HG02571 (cell line): ENCODE measurements around the gene GUCA2B.

ENCODE experiments used
- ATAC-seq: cut with Tn5 transposase; IDR thresholded peaks from one replicate; pipeline ENCODE4 v1.9.1; 2021; ENCODE audit warnings: mild to moderate bottlenecking, moderate library complexity; ENCODE audit not compliant: unreplicated experiment

GUCA2B gene

DNA sequence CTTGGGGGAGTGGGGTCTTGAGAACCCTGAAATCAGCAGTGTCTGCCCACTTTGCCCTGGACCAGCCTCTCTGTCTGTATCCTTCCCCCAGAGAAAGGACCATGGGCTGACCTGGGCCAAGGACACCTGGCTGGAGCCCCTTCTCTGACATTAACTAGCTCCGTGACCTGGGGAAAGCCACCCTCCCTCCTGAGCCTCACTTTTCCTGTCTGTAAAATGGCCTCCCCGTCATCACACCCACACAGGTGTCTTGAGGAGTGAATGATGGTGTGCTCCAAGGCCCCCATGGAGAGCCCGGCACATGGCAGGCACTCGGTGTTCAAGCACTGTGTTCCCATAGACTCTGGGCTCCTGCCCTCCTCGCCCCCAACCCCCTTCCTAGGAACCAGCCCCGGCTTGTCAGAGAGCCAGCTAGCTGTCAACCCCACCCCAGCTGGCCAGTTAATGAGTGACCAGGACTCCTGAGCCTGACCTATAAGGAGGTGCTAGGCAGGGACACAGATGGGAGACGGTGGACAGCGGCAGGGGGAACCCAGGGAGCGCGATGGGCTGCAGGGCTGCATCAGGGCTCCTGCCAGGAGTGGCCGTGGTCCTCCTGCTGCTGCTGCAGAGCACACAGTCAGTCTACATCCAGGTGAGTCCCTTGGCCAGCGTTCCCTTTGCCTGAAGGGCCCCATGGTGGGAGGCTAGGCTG is at the start of gene GUCA2B:
Gene GUCA2B, plus strand, starts transcription at position 504 of the 694 bp plus-strand sequence. Its CDS starts 41 bp downstream, at position 545.
- no peak for ATAC-seq

DNA sequence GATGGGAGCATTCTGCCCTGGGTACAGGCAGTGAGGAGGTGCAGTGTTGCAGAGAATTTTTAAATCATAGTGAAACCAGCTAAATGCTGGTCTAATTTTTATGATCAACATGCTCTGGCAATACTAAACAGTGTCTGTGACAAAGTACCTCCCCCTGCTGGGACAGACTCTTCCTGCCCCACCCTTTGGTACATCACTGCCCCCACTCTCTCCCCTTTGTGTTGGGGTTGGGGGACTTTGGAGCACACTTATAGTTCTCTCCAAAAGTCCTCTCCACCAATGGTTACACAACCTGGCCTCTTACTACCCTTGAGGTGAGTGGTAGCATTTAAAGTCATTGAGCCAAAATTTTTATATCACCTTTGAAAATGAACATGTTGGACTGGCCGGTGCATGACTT is 48.2 kb upstream of the GUCA2B start:
- ATAC-seq, result no peak

DNA sequence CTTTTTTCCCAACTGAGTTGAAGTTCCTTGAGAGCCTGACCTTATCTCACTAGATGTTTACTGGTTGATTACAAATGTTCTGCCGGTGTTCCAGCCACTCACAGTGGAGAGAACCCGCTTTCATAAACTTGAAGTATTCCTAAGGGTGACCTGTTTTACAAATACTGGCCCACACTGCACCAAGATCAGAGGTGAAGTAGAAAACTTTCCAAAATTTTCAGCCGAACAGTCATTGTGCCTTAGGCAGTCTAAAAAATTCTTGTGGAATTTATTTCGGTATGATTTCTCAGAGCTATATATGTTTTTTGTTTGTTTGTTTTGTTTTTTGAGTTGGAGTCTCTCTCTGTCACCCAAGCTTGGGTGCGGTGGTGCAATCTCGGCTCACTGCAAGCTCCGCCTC is 44.9 kb upstream of the GUCA2B start:
- ATAC-seq, result no peak

DNA sequence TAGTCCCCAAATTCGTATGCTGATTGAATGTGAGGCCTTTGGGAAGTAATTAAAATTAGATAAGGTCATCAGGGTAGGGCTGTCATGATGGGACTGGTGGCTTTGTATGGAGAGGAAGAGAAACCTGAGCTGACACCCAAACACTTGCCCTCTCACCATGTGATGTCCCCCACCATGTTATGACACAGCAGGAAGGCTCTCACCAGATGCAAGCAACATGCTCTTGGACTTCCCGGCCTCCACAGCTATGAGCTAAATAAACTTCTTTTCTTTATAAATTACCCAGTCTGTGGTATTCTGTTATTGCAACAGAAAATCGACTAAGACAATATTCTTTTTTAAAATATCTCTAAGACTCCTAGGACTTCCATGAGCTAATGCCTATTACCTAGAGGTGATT is 43.6 kb upstream of the GUCA2B start:
- ATAC-seq, result no peak

DNA sequence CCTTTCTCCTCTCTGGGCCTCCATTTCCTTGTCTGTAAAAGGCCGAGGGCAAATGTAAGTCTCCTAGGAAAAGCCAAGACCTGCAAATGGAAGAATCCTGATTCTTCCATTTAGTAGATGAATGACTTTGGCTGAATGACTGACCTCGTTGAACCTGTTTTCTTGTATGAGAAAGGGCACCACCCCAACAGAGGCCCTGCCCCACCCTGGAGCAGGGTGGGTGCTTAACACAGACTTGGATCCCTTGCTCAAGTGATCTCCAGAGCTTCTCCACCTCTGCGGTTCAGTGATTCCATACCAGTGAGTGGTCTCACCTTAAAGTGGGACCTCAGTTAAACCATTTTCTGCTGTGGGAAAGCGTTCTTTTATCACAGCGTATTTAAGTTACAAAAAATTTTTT is 39.0 kb upstream of the GUCA2B start:
- ATAC-seq, result no peak

DNA sequence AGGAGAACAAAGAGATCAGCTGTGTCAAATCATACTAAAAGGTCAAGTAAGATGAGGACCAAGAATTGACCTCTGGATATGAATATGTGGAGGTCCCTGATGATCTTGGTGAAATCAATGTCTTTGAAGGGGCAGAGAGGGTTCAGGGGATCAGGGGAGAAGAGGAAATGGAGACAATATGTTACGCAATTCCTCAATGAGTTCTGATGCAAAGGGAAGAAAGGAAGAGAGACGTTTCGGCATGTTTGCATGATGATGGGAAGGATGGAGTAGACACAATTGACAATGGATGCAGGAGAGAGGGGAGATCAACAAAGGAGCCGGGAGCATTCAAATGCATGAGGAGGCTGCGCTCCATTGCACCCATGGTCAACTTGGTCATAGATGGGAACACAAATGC is 36.0 kb upstream of the GUCA2B start:
- ATAC-seq, result no peak

DNA sequence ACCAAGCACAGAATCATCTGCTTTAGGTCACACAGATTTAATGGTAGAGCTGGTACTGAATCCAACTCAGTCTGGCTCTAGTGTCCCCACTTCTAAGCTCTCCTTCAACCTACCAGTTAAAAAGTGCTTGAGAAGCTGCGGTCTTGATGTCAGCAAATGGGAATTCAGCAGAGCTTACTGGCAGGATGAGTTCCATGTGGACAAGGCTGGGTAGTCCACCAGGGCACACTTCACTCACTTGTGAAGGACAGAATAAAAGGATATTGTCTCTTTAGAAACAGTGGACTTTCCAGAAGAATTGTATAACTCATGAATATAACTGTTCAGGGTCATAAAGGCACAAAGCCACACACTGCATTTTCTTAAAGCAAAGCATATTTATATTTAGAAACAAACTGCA is 35.1 kb upstream of the GUCA2B start:
- ATAC-seq, result no peak

DNA sequence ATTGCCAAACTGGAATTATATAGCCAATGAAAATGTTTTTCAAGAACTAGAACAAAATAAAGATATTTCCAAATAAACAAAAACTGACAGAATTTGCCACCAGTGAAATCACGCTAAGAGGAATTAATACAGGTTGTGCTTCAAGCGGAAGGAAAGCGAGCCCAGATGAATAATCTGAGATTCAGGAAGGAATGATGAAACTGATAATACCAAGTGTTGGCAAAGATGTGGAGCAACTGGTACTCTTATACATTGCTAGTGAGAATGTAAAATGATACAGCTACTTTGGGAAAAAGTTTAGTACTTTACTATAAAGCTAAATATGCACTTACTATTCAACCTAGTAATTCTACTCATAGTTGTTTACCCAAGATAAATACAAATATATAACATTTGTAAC is 30.8 kb upstream of the GUCA2B start:
- no peak for ATAC-seq

DNA sequence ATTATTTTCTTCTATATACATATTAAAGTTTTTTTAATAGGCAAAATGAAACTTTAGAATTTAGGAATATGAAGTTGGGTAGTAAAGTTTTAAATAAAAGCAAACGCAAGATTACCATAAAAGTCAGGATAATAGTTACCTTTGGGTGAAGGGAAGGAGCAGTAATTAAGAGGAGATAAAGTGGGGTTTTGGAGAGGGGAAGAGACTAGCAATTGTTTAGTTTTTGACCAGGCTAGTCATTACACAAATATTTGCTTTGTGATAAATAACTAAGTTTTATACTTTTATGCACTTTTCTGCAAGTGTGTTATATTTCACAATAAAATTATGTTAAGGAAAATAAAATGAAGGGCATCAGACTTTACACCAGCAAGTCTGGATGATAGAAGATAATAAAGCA is 27.7 kb upstream of the GUCA2B start:
- no peak for ATAC-seq

DNA sequence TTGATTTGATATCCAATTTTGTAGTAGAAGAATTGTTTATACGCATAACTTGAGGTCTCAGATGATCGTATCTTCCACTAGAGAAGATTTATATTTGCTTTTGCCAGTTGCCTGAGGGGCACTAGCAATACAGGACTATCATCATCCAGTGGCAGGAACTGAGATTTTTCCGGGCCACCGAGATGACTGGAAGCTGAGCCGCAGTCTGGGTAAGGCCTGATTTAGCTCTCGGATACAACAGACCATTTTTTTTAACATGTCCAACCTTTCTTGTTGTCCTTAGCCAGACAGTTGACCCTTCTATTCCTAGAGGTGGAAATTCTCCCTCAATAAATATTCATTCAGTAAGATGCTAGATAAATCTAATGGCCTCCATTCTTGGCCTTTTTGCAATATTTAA is 25.4 kb upstream of the GUCA2B start:
- ATAC-seq, result no peak

DNA sequence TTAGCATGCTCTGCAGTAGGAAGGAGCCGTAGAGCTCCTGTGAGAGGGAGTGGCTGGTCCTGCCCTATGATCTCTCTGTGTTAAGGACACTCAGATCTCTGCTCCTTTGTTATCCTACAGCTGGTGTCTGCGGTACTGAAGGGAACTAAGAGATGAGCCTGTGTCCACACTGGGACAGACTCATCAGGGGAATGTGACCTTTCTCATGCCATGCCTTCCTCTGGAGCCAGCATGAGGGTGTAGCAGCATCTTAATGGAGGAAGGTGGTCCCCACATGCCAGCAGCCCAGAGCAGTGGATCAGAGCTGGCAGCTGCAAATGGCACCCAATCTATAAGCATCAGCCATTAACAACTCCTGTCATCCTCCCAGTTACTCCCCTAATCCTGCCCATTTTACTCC is 24.7 kb upstream of the GUCA2B start:
- ATAC-seq, result no peak

DNA sequence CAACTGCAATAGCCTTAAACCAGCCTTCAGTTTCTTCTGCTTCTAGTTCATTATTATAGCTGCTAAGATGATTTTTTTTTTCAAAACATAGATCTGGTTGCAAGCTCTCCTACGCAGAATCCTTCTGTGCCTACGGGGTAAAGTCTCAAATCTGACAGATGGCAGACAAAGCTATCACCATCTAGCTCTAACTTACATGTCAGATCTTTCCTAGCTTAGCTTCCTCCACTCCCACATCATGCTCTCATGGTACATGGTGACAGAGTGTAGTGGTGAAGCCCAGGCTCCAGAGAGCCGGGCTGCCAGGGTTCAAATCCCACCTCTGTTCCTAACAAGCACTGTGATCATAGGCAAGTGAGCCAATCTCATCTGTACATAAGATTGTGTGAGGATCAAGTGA is 24.2 kb upstream of the GUCA2B start:
- no peak for ATAC-seq

DNA sequence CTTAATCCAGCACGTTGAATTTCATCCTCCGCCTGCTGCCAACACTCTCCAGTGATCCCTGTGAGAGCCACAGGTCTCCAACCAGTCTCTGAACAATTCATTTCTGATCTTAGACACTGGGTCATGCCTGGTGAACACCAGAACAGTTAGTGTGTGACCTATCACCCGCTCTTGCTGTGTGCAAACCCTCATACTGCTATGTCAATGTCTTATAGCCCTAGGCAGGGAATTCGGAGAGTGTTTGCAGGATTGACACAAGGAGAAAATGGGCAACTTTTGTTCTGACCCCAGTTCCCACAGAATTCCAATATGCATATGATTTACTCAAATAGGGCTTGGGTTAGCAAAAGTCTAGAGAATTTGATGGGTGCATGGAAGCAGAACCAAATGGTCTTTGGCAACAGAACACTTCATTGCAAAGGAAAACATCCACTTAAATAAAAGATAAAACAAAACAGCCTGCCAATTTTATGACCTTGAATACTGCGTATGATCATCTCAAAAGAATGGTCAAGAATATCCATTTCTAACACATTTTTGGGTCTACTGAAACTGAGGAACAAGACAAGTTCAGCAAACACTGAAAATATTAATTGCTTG is 23.0 kb upstream of the GUCA2B start:
- no peak for ATAC-seq

DNA sequence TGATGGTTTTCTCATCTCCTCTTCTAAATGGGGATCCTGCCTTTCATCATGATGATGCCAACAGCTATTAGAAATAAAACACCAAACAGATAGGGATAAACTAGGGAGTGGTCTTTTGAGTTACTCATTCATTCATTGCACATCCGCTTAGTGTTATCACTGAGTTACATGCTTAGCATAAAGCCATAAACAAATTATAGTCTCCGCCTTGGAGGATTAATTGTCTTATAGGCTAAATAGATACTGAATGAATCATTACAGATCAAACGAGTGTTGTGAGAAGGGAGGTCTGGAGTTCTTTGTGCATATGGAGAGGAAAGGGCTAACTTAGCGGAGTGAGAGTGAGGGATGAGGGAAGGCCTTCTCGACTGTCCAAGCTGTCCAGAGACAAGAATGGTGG is 19.8 kb upstream of the GUCA2B start:
- no peak for ATAC-seq

DNA sequence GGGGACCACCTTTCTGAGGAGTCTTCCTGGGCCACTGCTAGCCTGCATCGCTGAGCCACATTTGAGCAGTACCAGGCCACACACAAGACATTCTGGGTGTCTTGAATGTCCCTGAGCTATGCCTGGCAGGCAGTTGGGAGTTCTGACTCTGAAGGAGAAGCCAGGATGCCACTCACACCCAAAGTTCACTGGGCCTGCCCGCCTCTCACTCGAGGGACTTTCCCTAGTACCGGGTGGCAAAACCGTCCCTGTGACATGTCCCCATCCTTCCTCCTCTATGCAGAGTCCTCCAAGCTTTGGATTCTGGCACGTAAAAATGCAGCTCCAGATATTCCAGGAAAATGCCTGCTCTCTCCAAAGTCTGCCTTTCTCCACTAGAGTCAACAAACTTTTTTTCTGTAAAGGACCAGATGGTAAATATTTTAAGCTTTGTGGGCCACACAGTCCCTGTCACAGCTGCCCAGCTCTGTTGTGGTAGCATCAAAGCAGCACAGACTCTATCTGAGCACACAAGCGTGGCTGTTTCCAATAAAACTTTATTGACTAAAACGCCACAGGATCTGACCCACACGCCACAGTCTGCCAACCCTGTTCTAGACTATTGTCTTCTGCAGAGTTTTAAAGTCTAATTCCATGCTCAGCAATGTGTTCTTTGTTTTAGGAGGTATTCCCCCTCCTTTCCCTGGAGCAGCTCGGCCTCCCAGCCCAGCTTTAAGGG is 19.2 kb upstream of the GUCA2B start:
- ATAC-seq, result no peak

DNA sequence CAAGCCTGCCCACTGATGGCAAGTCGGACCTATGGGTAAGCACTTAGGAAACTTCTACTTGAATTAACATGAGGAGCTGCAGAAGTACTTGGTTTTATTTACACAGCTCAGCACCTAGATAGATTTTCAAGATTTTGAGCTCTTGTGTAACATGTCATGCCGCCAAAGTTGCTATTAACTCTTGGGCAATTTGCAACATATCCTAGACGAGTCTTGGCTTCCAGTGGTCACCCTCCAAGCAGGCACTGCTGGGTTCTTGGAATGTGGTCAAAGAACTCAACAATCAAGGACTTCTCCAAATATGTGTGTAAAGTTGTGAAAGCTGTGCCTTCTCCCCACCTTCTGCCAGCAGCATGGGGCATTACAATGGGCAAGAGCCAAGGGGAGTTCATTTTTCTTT is 17.8 kb upstream of the GUCA2B start:
- no peak for ATAC-seq

DNA sequence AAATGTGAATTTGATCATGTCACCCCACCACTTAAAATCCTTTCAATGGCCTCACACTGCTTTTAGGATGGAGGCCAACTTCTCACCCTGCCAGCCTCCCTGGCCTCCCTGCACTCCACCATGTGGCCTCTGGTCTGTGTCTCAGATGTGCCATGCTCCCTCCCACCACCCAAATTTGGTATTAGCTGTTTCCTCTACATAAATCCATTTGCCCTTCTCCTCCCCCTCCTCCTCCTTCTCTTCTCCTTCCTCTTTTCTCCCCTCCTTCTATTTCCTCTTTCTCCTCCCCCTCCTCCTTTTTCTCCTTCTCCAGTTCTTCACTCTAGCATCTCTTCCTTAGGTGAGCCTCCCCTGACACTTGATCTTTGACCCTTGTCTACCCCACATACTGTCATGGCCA is 16.7 kb upstream of the GUCA2B start:
- ATAC-seq, result no peak

DNA sequence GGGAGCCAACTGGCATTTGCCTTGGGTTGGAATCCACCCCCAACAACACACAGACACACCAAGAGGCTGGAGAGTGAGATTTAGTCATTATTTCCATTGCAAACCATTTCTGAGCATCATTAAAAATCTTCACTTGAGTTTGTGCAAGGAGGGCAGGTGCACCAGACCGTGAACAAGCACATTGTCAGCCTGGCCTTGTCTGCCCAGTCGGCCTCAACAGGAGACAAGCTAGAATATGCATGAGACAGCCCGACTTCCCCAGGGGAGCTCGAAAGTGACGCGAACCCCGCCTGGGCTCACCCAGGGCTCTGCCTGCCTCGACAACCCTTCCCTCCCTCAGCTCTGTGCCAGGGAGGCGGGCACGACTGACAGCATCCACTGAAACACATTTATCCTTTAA is 15.4 kb upstream of the GUCA2B start:
- ATAC-seq, result no peak

DNA sequence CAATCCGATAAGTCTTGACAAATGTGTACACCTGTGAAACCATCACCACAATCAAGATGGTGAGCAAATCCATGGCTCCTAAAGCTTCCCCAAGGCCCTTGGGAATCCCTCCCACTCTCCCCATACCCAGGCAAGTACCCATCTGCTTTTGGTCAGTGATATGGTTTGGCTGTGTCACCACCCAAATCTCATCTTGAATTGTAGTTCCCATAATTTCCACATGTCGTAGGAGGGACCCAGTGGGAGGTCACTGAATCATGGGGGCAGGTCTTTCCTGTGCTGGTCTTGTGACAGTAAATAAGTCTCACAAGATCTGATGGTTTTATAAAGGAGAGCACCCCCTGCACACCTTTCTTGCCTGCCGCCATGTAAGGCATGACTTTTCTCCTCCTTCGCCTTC is 14.6 kb upstream of the GUCA2B start:
- no peak for ATAC-seq

DNA sequence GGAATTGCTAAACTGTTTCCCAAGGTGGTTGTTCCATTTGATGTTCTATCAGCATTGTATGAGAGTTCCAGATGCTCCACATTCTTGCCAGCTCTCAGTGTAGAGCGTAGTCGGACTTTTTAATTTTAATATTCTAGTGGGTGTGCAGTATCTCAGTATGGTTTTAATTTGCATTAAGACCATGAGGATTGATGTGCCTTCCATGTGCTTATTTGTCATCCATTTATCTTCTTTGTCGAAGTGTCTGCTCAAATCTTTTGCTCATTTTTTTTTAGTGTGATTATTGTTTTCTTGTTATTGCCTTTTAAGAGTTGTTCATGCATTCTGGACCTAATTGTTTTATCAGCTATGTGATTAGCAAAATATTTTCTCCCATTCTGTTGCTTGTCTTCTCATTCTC is 13.8 kb upstream of the GUCA2B start:
- ATAC-seq, result no peak

DNA sequence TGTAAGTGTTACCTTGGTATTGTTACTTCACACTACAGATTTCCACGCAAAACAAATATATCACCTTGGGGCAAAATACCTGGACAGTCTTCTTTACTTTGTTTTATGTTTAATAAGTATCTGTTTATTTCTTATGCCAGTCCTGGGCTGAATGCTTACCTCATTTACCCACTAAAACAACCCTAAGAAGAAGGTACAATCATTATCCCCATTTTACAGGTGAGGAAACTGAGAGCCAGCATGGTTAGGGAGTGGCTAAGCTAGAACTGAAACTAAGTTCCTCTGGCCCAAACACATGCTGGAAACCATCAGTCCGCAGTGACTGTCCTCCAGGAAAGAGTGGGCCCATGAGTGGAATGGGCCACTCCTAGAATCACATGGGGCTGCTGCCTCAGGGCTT is 13.0 kb upstream of the GUCA2B start:
- no peak for ATAC-seq

DNA sequence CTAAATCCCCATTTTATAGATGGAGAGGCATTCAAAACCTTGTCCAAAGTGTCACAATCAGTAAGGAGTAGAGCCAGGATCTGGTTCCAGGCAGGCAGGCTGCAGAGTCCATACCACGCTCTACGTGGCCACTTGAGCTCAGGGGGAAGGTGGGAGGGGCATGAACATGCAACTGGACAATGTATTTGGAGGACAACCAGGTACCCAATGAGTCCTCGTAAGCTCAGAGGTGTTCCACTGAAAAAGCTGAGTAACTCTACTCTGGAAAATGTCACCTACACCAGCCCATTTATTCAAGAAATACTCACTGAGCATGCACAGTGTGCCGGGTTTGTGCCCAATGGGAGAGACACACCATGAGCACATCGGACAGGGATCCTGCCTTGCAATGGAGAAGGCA is 11.2 kb upstream of the GUCA2B start:
- no peak for ATAC-seq
